HG03139 (cell line): ENCODE measurements around the gene ABCC3.

Source experiments
- ATAC-seq: cut with Tn5 transposase; IDR thresholded peaks from one replicate; pipeline ENCODE4 v1.9.1; 2021; ENCODE audit not compliant: unreplicated experiment

ABCC3 gene

GRCh38 chr17:50641357-50641756 lies 6.7 kb downstream of the ABCC3 start:
- ATAC-seq, result no peak

- ATAC-seq, result no peak
Observed at GRCh38 chr17:50642071-50642721, 7.5 kb downstream of the ABCC3 start.

- no peak for ATAC-seq
Observed at GRCh38 chr17:50642722-50643656, 8.3 kb downstream of the ABCC3 start.

GRCh38 chr17:50645748-50646682 lies 11.3 kb downstream of the ABCC3 start:
- ATAC-seq, result no peak

GRCh38 chr17:50647187-50647586 lies 12.5 kb downstream of the ABCC3 start:
- no peak for ATAC-seq

GRCh38 chr17:50649042-50649908 lies 14.6 kb downstream of the ABCC3 start:
- no peak for ATAC-seq

- ATAC-seq, result no peak
Observed at GRCh38 chr17:50651661-50652060, 17.0 kb downstream of the ABCC3 start.

GRCh38 chr17:50653738-50654137 lies 19.1 kb downstream of the ABCC3 start:
- ATAC-seq, result no peak

- no peak for ATAC-seq
Observed at GRCh38 chr17:50656509-50656908, 21.8 kb downstream of the ABCC3 start.

- no peak for ATAC-seq
Observed at GRCh38 chr17:50657054-50657453, 22.4 kb downstream of the ABCC3 start.

GRCh38 chr17:50657627-50658026 lies 22.9 kb downstream of the ABCC3 start:
- no peak for ATAC-seq

GRCh38 chr17:50658616-50659015 lies 23.9 kb downstream of the ABCC3 start:
- ATAC-seq, result no peak

GRCh38 chr17:50659179-50659578 lies 24.5 kb downstream of the ABCC3 start:
- ATAC-seq, result no peak

- no peak for ATAC-seq
Observed at GRCh38 chr17:50660042-50660886, 25.6 kb downstream of the ABCC3 start.

GRCh38 chr17:50660887-50661345 lies 26.2 kb downstream of the ABCC3 start:
- no peak for ATAC-seq

- ATAC-seq, result no peak
Observed at GRCh38 chr17:50661348-50661747, 26.7 kb downstream of the ABCC3 start.

GRCh38 chr17:50661795-50662391 lies 27.2 kb downstream of the ABCC3 start:
- ATAC-seq, result no peak

GRCh38 chr17:50662632-50663225 lies 28.0 kb downstream of the ABCC3 start:
- ATAC-seq, result no peak
